ENCODE measurements around the gene TRAPPC12.
"Not testable (repeated sequence)": the region's sequence is repeated elsewhere in the genome, so short reads cannot be mapped to it uniquely, and the experiment has no call there.

Gene TRAPPC12

DNA sequence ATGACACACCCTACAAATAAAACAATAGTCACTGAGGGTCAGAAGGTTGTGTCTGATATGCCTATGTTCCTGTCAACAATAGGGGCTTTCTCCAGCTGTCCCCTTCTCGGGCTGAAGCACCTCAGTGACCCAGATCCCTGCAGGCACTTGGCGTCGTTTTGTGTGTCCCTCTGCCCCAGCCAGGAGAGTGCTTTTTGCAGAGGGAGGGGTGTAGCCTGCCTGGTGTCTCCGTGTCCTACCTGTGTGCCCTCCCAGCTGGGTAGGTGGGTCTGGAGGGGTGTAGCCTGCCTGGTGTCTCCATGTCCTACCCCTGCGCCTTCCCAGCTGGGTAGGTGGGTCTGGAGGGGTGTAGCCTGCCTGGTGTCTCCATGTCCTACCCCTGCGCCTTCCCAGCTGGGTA is 74.5 kb downstream of the TRAPPC12 start:
- DNase-seq (ENCODE audit: low read depth): not testable (repeated sequence)

DNA sequence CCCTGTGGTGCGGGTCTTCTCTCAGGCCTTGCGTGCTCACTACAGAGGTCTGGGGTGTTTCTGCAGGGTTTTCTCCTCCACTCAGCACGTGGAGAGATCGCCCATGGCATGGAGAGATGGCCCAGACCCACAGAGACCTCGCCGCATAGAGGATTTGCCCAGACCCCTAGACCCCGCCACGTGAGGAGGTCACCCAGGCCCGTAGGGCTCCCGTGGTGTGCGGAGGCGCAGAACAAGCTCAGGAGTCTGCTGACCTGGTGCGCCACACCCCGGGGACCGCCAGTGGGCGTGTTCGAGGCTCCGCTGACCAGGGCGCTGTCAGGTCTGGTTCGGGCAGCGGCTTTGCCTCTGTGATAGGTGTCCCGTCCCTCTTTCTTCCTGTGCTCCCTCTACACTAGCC is 75.3 kb downstream of the TRAPPC12 start:
- no peak for DNase-seq (ENCODE audit: low read depth)

DNA sequence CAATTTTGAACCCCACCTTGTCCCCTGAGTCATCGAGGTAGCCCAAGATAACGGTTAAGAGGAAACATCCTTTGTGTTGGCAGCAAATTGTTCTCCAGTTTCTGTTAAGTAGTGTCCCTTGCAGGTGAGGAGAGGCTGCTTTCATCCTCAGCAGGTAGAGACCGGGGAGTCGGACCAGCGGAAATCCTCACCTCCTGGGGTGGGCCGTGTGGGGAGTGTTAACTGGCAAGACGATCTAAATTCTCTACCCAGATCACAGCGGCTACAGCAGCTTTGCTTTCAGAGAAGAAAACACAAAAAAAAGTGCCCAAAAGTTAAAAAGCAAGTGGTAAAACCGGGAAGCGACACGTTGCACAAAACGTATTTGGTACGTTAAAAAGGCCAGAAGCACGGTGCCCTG is 76.6 kb downstream of the TRAPPC12 start:
- no peak for DNase-seq (ENCODE audit: low read depth)

DNA sequence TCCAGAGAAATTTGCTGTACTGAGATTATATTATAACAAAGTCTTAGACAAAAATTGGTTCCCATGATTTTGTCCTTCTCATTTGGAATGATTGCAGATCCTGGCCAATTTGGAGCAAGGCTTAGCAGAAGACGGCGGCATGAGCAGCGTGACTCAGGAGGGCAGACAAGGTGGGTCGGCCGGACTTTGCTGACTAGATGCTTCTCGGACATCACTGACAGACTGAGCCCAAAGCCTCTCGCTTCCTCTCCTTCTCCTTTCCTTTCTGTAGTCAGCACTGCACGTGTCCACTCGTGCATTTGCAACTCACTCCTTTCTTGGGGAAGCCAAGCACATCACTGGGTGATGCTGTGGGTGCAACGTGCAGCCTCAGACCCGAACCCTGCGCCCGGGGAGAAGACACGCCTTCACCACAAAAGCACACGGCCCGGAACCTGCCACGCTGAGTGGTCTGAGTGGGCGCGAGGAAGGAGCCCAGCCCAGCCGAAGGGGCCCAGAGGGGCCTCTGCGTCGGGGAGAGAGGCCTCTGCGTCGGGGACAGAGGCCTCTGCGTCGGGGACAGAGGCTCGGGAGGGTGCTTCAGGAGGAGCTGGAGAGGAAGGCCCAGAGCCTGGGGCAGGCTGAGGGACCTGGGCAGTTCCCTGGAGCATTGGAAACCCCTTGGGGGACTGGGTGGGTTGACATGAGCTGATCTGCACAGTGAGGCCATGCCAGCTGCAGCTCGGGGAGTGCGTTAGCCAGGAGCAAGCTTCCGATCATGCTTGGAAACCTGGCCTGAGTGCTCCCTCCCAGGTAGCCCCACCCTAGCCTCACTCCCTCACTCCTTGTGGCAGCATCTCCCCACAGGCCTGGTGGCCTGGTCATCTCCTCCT is 78.3 kb downstream of the TRAPPC12 start:
- DNase-seq (ENCODE audit: low read depth): no peak

DNA sequence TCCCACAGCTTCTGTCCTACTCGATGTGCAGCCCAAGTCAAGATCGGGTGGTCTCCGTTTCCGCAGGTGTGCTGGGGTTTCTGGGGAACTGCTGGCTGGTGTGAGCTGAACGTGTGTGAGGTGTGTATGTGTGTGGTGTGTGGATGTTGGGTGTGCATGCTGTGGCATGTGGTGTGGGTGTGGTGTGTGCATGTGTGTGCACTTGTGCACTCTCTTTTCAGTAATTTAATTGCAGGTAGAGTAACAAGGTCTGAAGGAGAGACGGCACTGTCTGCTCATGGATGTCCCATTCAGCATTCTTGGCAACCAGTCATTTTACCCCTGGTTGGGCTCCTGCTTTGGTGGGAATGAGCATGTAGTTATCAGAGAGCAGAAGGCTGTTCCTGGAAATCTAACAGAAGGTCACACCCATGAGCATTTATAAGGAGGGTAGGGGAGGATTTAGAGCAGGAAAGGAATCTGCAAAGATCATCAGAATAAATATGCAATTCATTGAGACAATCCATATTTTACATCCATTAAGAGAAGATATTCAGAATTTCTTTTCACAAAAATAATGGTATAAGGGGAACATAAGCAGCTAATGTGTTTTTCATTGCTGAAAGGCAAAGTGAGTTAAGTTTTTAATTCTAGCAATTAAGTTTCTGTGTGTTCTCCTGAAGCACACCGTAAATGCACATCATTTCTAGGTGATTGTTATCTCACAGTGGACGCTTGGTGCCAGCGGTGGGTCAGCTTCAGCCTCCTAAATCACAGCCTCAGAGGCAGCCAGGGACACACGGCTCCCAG is 79.1 kb downstream of the TRAPPC12 start:
- no peak for DNase-seq (ENCODE audit: low read depth)

DNA sequence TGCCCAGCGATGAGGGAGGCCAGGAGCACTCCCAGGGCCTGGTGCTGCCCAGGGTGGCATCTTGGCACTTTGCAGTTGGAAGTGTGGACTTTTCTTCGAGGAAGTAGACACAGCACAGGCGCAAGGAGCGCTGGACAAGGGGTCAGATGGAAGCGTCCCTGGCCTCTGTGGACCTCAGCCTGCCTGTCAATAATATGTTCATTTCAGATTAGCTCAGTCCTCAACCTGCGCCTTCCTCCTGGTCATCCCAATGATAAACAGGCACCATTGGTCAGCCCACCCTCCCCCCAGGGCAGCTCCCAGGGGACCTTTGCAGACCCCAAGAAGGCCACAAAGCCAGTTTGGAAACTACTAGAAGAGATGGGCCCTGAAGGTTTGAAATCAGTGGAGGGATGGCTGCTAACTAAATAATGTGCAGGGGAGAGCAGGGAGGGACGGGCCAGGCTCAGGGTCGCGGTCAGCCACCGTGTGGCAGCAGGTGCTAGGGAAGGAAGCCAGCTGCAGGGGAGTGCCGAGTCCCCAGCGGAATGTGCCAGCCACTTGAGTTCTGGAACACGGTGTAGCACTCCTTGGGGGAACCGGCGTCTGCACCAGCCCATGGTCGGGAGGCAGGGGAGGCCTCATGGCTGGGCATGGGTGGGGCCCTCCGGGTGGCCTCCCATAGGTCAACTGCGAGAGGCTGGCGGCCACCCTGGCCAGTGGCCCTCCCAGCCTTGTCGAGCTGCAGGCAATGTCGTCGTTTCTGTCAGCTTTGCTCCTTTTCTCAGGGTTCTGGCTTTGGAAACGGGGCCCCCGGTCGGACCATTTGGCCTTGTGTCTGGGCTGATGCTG is 79.9 kb downstream of the TRAPPC12 start:
- DNase-seq (ENCODE audit: low read depth): no peak

DNA sequence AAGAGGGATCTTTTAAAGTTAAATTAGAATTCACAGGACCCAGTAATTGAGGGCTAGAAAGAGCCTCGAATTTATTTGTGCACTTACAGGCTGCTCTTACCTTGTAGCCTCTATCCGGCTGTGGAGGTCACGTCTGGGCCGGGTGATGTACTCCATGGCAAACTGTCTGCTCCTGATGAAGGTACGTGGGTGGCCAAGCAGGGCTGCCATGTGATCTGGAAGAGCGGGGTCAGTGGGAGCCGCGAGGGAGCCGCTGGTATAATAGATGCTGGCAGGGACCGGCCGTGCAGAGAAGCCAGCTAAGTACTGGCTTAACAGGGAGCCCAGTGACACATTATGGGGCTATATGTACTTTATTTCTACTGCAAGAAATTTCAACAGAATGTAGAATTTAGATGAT is 80.7 kb downstream of the TRAPPC12 start:
- no peak for DNase-seq (ENCODE audit: low read depth)

DNA sequence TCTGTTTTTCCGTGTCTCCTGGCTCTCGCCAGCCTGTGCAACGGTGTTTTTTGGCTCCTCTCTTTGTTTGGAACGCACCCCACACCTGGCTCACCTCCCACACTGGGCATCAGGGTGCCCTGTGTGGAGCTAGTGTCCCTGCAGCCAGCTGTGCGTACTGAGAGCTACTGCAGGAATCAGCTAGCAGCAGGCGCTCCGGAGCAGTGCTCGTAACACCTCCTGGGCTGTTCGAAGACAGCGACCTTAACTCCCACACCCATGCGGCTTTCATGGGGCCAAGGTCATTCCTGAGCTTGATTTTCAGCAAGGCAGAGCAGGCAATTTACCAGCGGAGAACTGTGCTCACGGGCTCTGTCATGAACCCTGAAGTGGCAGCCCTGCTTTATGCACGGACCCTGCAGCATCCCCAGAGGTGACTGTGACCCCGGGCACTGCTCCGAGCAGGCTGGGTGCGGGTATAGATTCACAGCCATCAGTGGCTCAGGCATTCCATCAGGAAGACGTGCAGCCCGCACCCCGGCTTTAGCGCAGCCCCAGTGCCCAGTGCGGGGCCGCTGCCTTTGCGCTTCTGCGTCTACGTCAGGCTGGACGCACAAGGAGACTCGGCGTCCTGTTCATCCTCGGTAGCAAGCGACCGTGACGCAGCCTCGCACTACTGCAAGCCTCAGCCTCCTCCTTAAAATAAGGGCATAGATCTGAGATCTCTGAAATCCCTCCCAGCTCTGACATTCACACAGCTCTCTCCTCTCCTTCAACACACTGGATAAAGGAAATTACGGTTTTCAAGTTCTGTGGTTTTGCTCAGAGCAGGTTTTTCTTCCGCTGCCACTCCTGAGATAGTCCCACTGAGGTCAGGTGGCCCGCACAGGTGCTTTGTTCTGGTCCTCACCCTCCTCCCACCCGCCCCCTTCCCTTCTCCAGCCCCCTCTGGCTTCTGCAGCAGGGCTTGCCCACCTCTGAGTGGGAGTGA is 81.6 kb downstream of the TRAPPC12 start:
- DNase-seq (ENCODE audit: low read depth): no peak

DNA sequence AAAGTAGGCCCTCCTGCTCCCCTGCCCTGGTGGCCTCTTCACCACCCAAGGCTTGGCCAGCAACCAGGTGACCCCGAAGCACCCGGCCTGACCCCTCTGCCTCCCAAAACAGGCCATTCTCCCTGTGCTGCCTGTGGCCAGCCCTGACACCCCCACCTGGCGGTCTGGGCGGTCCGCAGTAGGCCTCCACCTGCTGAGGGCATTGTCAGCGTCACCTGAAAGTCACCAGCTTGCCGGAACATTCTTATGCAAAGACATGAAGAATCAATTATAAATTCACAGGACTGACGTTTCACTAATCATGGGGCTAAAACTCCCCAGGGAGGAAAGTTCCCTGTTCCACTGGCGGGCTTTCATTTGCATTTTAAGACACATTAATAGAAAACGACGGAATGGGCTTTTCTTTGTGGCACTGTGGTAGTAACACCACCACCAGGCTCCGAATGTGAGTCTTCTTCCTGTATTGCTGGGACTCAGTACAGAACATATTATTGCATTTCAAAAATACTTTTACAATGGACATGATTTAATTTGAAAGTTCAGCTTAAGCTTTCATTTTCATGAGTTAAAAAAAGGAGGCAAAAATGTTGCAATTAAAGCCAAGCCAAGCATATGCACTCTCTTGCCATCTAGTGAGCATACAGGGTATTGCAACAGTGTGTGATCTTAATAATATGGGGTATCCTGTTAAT is 82.5 kb downstream of the TRAPPC12 start:
- DNase-seq (ENCODE audit: low read depth): no peak

DNA sequence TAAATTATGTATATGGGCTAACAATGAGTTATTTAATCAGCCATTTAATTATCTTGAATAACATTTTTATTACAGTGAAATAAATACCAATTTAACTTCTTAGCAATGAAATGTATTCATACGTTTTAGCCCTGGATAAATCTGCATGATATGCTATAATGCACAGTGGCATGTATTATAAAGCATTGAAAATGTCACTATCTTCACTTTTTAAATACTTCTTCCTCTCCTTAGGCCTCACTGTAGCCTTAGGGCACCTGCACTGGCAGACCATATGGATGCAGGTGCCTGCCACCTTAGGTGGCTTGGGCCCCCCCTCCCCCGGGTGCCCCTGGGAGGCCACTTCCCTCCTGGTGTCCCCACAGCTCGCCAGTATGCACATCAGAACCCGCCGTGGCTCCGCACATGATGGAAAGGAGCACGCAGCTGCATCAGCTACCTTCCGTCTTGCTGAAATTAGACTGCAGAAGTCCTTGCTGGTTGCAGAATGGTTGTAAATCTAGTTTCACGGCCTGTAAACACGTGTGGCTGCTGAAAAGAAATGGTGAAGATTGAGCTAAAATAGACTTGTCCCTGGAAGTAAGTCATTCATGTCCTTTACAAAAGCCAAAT is 83.1 kb downstream of the TRAPPC12 start:
- no peak for DNase-seq (ENCODE audit: low read depth)

DNA sequence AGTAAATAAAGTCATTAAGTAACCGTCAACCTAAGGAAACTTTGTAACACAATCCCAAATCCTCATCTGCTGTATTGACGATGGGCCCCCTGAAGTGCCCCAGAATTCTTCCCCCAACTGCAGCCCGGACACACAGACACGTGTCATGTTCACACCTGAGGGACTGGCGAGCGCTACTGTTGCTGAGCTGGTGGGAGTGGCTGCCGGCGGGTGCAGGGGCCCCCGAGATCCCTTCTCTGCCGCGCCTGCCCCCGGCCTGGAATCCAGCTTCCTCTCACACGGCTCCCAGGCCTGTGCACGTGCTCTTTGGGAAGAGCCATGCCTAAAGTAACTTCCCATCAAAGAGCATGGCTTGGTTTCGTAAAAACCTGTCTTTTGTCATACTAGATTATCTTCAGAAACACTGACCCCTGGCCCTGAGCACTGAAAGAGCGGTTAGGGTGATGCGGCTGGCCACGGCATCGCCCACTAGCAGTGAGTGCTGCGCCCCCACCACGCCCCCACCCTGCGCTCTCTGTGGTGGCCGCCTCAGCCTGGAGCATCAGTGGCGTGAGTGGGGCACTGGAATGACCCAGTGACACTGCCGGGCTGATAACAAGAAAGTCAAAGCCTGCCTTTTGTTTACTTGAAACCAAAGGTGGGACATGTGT is 83.8 kb downstream of the TRAPPC12 start:
- no peak for DNase-seq (ENCODE audit: low read depth)

DNA sequence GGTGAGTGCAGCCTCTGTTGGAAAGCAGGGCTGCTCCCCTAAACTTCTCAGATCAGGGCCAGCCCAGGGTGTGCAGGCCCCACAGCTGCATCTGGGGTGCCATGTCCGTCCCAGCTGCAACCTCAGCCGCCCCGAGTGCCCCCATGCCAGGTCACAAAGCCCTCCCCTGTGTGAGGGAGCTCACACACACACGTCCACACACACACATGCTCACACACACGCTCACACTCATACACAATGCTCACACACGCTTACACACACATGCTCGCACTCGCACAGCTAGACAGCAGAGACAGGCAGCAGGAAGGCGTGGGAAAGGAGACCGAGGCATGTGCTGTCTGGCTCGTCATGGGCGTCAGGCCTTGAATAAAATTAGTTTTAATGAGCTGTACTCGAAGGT is 84.5 kb downstream of the TRAPPC12 start:
- DNase-seq (ENCODE audit: low read depth): no peak

DNA sequence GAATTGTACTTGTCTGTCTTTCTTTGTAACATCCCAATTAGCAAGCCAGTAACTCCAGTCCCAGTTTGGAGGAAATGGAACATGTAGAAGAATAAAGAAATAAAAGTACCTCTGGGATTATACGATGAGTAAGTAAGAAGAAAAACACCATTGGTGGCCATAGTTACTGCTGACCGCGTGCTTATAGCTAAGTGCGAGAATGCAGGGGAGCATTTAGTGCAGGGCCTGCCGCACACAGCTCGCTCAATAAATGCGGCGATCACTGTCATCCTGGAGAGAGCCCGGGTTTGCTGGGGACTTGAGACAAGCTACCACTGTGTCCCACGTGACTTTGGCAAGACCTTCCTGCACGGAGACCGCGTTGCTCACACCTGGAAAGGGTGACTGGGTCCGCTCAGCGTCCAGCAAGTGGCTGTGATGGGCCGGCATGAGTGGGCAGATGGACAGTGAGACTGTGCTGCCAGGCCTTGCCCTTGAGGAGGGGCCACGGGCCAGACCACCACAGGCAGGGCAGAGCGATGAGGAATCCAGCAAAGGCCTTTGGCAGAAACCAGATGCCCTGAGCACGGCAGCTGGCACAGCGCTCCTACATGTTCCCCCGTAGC is 85.0 kb downstream of the TRAPPC12 start:
- DNase-seq (ENCODE audit: low read depth): no peak

DNA sequence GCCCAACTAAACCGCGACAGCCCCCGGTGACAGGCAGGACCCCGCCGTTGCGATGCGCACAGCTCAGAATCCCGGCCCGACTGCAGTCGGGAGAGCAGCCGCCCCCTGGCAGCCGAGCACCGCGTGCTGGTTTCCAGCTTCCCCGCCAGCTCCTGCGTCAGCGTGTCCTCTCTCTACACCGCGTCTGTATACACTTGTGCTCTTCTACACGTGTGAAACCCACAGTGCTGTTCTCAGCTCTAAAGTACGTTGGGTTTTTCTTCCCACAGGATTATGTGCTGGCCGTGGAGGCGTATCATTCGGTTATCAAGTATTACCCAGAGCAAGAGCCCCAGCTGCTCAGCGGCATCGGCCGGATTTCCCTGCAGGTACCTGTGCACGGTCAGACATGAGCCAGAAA is 85.8 kb downstream of the TRAPPC12 start:
- no peak for DNase-seq (ENCODE audit: low read depth)

DNA sequence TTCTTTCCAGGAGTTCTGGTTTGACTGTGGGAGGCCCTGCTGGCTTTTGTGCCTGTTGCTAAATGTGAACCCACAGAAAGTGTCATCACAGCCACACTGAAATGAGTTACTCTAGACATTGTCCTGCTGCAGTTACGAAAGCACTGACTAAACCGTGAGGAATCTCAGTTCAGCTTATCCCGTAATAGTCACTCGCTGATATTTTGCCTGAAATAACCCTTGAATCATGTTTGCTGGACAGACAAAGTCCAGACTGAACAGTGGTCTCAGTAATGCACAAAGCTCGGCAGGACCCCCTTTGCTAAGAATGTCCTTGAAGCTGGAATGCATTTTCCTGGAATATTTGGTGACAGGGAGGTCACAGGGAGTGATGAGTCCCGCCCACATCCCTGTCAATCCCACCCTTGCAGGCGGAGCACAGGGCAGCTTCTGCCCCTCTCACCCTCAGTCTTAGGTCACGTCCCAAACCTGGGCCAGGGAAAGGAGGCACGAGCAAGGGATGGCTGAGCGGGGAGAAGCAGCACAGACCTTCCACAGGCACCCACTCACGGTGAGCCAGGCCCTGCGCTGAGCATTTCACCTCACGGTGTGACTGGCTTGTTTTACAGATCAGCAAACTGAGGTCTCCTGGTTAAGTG is 86.5 kb downstream of the TRAPPC12 start:
- no peak for DNase-seq (ENCODE audit: low read depth)

DNA sequence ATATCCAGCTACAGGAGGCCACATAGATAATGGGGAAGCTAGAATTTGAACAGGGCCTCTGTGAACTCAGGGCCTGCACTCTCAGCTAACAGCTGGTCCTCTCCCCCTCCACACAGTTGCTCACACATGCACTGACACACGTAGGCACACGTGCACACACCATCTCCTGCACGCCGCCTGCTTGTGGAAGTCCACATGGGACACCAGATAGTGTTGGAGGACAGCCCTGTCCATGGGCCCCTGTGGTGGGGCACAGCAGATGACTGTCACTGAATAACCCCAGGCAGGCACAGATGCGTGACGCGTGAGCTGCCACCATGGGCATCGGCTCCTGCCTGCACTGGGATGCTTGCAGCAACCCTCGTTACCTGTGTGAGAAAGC is 87.0 kb downstream of the TRAPPC12 start:
- DNase-seq (ENCODE audit: low read depth): no peak

DNA sequence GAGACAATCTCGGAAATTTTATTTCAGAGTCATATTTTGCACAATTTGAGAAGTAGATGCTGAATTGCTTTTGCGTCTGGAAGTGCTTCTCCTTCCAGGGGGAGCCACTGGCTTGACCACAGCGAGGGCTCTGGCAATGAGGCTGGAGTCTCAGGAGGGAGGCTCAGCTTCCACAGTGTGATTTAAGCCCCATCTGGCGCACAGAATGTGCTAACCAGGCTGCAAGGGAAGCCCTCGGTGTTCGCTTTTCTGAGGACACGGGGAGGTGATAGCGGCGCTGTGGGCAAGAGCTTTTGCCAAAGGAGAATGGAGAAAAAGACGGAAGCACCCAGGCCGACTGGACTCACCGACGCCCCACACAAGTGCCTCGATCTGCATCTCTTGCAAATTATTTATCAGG is 87.5 kb downstream of the TRAPPC12 start:
- DNase-seq (ENCODE audit: low read depth): no peak

DNA sequence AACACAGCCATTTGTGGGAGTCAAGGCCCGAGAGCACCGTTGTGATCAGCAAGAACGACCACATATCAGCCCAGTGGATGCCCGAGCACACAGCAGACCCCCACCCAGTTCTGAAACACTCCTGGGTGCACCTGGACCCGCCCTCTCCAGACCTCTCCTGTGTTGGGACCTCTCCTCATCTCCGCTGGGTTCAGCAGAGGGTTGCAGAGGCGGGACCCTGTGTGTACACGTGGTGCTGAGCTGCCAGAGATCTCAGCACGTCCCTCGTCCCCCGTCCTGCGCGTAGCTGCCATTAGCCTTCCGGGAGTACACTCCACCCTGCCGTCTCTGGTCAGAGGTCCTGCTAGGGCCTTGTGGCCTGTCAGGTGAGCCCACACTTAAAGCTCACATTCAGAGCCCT is 88.2 kb downstream of the TRAPPC12 start:
- DNase-seq (ENCODE audit: low read depth): no peak

All from CMK (cell line).